ENCODE data around the gene TSEN34. TPM values are rescaled to one million over a fixed set of nuclear protein-coding genes. Genes with fewer than 3 reads are reported as not detected.
A peak's percentile ranks its signal among the peaks of the same experiment; 100 is the strongest.

Gene TSEN34
- total and polyA plus RNA-seq, 12 donors = 21.5 to 201 (median 88.7) TPM

DNA sequence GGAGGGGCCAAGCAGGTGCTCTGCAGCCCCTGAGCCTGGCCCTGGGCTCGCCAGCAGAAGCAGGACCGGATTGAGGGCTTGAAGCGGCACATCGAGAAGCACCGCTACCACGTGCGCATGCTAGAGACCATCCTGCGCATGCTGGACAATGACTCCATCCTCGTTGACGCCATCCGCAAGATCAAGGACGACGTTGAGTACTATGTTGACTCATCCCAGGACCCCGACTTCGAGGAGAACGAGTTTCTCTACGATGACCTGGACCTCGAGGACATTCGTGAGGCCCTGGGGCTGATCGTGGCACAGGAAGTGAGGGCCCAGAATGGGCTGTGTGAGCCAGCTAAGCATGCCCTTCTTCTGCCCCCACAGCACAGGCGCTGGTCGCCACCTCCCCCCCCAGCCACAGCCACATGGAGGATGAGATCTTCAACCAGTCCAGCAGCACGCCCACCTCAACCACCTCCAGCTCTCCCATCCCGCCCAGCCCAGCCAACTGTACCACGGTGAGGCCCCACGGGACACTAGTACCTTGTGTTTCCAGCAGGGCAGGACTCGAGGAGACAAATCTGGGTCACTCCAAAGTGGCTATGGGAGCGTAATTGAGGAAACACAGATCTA is 45.5 kb upstream of the TSEN34 start:
- TF ChIP-seq, protein P1, sequence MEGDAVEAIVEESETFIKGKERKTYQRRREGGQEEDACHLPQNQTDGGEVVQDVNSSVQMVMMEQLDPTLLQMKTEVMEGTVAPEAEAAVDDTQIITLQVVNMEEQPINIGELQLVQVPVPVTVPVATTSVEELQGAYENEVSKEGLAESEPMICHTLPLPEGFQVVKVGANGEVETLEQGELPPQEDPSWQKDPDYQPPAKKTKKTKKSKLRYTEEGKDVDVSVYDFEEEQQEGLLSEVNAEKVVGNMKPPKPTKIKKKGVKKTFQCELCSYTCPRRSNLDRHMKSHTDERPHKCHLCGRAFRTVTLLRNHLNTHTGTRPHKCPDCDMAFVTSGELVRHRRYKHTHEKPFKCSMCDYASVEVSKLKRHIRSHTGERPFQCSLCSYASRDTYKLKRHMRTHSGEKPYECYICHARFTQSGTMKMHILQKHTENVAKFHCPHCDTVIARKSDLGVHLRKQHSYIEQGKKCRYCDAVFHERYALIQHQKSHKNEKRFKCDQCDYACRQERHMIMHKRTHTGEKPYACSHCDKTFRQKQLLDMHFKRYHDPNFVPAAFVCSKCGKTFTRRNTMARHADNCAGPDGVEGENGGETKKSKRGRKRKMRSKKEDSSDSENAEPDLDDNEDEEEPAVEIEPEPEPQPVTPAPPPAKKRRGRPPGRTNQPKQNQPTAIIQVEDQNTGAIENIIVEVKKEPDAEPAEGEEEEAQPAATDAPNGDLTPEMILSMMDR (IDR thresholded peaks at IDR 0.05) = no peak
- TF ChIP-seq POLR2A (IDR thresholded peaks at IDR 0.05) = no peak
- intact Hi-C loops (cut with DNase I) = no loop called here
- WGBS, 4 donors = 69 to 80% (median 73%) methylated on average over 19 to 28 of the region's 28 CpGs
- Histone ChIP-seq H3K27ac (peak overlapping the region in 2 of 5 donors; percentile 44 to 66), H3K4me1 (replicated peaks in 1 of 2) (peaks cover 0 to 6% of the 10 kb centered on the region in 2 donors), H3K9me3 (replicated peaks in 1 of 3) (no peaks in the 10 kb centered on the region), H3K4me3 (no peak overlapping the region), H3K36me3 (replicated peaks in 1 of 2) (peaks cover 0 to 83% of the 10 kb centered on the region in 2 donors), H3K27me3 (no peaks in the 10 kb centered on the region)
- peak in 3 of 7 donors; percentile 59 to 73 (median 64) for DNase-seq

DNA sequence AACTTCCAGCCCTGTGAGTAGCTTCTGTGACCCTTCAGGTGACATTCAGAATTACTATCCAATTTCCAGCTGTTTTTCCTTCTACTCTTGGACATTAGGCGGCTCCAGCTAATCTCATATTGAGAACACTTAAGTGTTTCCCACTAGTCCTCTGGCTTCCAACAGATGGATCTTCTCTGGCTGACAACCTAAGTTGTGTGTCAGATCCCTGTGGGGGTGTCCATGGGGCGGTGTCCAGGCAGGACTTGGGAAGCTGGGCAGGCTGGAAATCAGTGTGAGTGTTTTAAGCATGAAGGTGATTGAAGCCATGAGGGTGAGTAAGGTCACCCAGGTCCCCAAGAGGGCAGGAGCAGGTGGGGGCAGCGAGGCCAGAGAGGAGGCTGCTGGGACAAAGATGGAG is 43.4 kb upstream of the TSEN34 start:
- no peak for DNase-seq
- peaks cover 0 to 100% of the 10 kb centered on the region in 2 donors for H3K36me3 ChIP-seq (replicated peaks in 1 of 2)
- H3K4me1 ChIP-seq (replicated peaks in 1 of 2) = no peaks in the 10 kb centered on the region
- H3K9me3 ChIP-seq (replicated peaks in 1 of 3) = no peaks in the 10 kb centered on the region
- H3K27me3 ChIP-seq = no peaks in the 10 kb centered on the region
- TF ChIP-seq, protein P1 (IDR thresholded peaks at IDR 0.05) = no peak
- TF ChIP-seq POLR2A (IDR thresholded peaks at IDR 0.05) = no peak
- intact Hi-C loops (cut with DNase I) = no loop called here
- peak overlapping the region in 1 of 5 donors; percentile 49 for H3K27ac ChIP-seq
- no peak overlapping the region for H3K4me3 ChIP-seq
- 67 to 93% (median 77%) methylated on average over 3 of the region's 3 CpGs for WGBS, 4 donors

DNA sequence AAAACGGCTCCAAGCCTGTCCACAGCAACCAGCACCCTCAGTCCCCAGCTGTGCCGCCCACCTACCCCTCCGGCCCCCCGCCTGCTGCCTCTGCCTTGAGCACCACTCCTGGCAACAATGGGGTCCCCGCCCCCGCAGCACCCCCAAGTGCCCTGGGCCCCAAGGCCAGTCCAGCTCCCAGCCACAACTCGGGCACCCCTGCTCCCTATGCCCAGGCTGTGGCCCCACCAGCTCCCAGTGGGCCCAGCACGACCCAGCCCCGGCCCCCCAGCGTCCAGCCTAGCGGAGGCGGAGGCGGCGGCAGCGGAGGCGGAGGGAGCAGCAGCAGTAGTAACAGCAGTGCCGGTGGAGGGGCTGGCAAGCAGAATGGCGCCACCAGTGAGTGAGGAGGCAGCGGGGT is 43.0 kb upstream of the TSEN34 start:
- Histone ChIP-seq H3K4me1 (replicated peaks in 1 of 2) (no peaks in the 10 kb centered on the region), H3K36me3 (replicated peaks in 1 of 2) (peaks cover 0 to 100% of the 10 kb centered on the region in 2 donors), H3K9me3 (replicated peaks in 1 of 3) (no peaks in the 10 kb centered on the region), H3K4me3 (no peak overlapping the region), H3K27me3 (no peaks in the 10 kb centered on the region), H3K27ac (peak overlapping the region in 1 of 5 donors; percentile 31)
- WGBS, 4 donors = 79 to 93% (median 84%) methylated on average over 9 to 19 of the region's 19 CpGs
- intact Hi-C loops (cut with DNase I) = no loop called here
- DNase-seq = no peak
- TF ChIP-seq, protein P1 (IDR thresholded peaks at IDR 0.05) = no peak
- no peak for TF ChIP-seq POLR2A (IDR thresholded peaks at IDR 0.05)

DNA sequence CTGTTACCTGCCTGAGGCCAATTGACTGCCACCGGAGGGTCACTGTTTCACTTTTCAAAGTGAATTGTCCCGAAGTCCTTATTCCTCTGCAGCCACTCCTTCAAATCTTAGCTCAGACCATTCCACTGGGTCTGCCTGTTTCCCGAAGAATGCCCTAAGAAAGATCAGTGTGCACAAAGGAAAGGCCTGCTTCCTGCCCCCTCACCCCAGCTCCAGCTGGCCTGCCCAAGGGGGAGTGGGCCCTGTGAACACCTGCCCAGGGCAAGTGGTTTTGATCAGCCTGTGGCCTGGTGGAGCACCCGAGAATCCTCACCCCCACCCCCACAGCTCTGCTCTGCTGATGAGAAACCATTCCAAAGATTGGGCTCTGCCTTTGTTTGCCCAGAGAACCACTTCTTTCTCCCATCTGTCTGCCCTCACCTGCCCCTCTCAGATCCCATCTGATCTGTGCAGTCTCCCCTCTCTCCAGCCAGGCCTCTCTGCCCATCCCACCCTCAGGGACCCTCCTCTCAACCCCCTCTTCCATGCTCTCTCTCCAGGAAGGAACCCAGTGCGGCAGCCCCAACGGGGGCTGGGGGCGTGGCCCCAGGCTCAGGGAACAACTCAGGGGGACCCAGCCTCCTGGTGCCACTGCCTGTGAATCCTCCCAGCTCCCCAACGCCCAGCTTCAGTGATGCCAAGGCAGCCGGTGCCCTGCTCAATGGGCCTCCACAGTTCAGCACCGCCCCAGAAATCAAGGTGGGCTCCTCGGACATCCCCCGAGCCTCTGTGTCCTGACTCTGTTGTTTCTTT is 41.9 kb upstream of the TSEN34 start:
- Histone ChIP-seq H3K9me3 (replicated peaks in 1 of 3) (no peaks in the 10 kb centered on the region), H3K36me3 (replicated peaks in 1 of 2) (peaks cover 0 to 100% of the 10 kb centered on the region in 2 donors), H3K27me3 (no peaks in the 10 kb centered on the region), H3K4me1 (replicated peaks in 1 of 2) (no peaks in the 10 kb centered on the region), H3K4me3 (no peak overlapping the region), H3K27ac (no peak overlapping the region)
- no peak for TF ChIP-seq POLR2A (IDR thresholded peaks at IDR 0.05)
- TF ChIP-seq, protein P1 (IDR thresholded peaks at IDR 0.05) = no peak
- intact Hi-C loops (cut with DNase I) = no loop called here
- 80 to 90% (median 85%) methylated on average over 9 to 12 of the region's 12 CpGs for WGBS, 4 donors
- DNase-seq = no peak

Measured in adrenal gland (tissue), 12 donors.